ENCODE measurements around the gene TIE1. TPM values are rescaled to one million over a fixed set of nuclear protein-coding genes. Genes with fewer than 3 reads are reported as not detected.

Gene TIE1
- total RNA-seq, 3 donors from 2014 or later (not counting 1 experiment from before 2014, with no cell fraction given), result 4.5 to 10.7 (median 6.7) TPM

DNA sequence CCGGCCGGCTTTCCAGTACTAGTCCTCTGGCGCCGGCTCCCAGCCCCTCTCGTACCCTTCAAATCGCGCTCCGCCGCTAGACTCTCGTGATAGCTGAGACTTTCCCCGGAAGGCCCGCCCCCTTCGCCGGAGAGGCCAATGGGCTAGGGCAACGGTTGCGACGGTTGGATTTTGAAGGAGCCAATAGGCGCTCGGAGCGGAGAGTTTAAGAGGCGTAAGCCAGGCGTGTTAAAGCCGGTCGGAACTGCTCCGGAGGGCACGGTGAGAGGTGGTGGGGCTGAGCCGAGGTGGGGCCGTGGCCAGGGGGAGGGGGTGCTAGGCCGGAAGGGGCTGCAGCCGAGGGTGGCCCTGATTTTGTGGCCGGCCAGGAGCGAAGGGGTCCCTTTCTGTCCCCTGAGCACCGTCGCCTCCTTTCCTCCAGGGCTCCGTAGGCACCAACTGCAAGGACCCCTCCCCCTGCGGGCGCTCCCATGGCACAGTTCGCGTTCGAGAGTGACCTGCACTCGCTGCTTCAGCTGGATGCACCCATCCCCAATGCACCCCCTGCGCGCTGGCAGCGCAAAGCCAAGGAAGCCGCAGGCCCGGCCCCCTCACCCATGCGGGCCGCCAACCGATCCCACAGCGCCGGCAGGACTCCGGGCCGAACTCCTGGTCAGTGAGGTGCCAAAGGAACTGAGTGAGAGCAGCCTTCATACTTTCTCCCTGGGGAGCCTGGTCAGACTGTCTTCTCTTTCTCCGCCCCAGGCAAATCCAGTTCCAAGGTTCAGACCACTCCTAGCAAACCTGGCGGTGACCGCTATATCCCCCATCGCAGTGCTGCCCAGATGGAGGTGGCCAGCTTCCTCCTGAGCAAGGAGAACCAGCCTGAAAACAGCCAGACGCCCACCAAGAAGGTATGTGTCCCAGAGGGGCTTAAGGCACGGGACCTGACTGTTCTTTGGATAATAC is 58.2 kb downstream of the TIE1 start, which contains the start of gene CDC20:
Gene CDC20, plus strand, starts transcription at position 236 of the 948 bp plus-strand sequence. Its CDS starts 235 bp downstream, at position 471.
- intact Hi-C loops (cut with micrococcal nuclease), result loop anchor here (1.0 to 2.0 kb wide), 2 partner anchors 9 to 132 kb away; partner anchors contain the start of gene ELOVL1
- Histone ChIP-seq H3K4me1 (ENCODE audit: control insufficient read depth, insufficient read depth, low read length) (peaks cover 24% of the 10 kb centered on the region), H3K27me3 (ENCODE audit: control insufficient read depth, insufficient read depth, low read length) (no peaks in the 10 kb centered on the region), H3K4me3 (ENCODE audit: low read length) (peak within 1 kb of the TSS; percentile 62), H3K9me3 (ENCODE audit: control insufficient read depth, insufficient read depth, low read length) (no peaks in the 10 kb centered on the region), H3K27ac (ENCODE audit: low read length) (peak within 1 kb of the TSS; percentile 53), H3K36me3 (ENCODE audit: control insufficient read depth, insufficient read depth, low read length) (peaks cover 26% of the 10 kb centered on the region)
- peak; percentile 95 to 96 for DNase-seq
- peak; percentile 98 to 99 (median 98) for ATAC-seq
- Mint-ChIP-seq H3K27ac (peak within 1 kb of the TSS; percentile 62 to 81), H3K4me1 (peaks cover 10 to 33% of the 10 kb centered on the region in 2 donors), H3K9me3 (no peaks in the 10 kb centered on the region), H3K36me3 (no peaks in the 10 kb centered on the region), H3K4me3 (peak within 1 kb of the TSS; percentile 92), H3K27me3 (ENCODE audit: low read depth in 2 of 2) (no peaks in the 10 kb centered on the region)
- WGBS (ENCODE audit: insufficient coverage), result 5% methylated on average over 59 of the region's 59 CpGs
- TF ChIP-seq, protein P1, sequence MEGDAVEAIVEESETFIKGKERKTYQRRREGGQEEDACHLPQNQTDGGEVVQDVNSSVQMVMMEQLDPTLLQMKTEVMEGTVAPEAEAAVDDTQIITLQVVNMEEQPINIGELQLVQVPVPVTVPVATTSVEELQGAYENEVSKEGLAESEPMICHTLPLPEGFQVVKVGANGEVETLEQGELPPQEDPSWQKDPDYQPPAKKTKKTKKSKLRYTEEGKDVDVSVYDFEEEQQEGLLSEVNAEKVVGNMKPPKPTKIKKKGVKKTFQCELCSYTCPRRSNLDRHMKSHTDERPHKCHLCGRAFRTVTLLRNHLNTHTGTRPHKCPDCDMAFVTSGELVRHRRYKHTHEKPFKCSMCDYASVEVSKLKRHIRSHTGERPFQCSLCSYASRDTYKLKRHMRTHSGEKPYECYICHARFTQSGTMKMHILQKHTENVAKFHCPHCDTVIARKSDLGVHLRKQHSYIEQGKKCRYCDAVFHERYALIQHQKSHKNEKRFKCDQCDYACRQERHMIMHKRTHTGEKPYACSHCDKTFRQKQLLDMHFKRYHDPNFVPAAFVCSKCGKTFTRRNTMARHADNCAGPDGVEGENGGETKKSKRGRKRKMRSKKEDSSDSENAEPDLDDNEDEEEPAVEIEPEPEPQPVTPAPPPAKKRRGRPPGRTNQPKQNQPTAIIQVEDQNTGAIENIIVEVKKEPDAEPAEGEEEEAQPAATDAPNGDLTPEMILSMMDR (IDR thresholded peaks at IDR 0.05), result no peak

- peak overlapping the region in 1 of 2 donors; percentile 31 for H3K27ac Mint-ChIP-seq
- Histone ChIP-seq H3K36me3 (ENCODE audit: control insufficient read depth, insufficient read depth, low read length) (peaks cover 33% of the 10 kb centered on the region), H3K9me3 (ENCODE audit: control insufficient read depth, insufficient read depth, low read length) (no peaks in the 10 kb centered on the region), H3K4me3 (ENCODE audit: low read length) (no peak overlapping the region), H3K27me3 (ENCODE audit: control insufficient read depth, insufficient read depth, low read length) (no peaks in the 10 kb centered on the region), H3K4me1 (ENCODE audit: control insufficient read depth, insufficient read depth, low read length) (peaks cover 24% of the 10 kb centered on the region), H3K27ac (ENCODE audit: low read length) (no peak overlapping the region)
- WGBS (ENCODE audit: insufficient coverage), result 61% methylated on average over 11 of the region's 11 CpGs
- TF ChIP-seq, protein P1 (IDR thresholded peaks at IDR 0.05), result no peak
- no peaks in the 10 kb centered on the region for H3K9me3 Mint-ChIP-seq
- H3K27me3 Mint-ChIP-seq (ENCODE audit: low read depth in 2 of 2), result no peaks in the 10 kb centered on the region
- H3K36me3 Mint-ChIP-seq, result no peaks in the 10 kb centered on the region
- H3K4me1 Mint-ChIP-seq, result peaks cover 14 to 40% of the 10 kb centered on the region in 2 donors
- no peak for DNase-seq
- intact Hi-C loops (cut with micrococcal nuclease), result loop anchor here (2.0 kb wide), 1 partner anchor 133 kb away; no protein-coding TSS in a partner anchor
- peak overlapping the region; percentile 92 for H3K4me3 Mint-ChIP-seq
- ATAC-seq, result no peak
Observed at GRCh38 chr1:43359696-43360095, 58.9 kb downstream of the TIE1 start.

DNA sequence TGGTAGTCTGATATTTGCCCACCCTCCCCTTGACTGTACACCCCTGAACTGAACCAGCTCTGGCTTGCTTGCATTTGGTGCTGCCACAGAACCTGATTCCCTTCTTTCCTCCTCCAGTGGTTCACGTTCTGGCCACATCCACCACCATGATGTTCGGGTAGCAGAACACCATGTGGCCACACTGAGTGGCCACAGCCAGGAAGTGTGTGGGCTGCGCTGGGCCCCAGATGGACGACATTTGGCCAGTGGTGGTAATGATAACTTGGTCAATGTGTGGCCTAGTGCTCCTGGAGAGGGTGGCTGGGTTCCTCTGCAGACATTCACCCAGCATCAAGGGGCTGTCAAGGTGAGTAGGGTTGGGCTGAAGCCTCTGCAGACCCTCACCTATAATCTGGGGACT is 59.8 kb downstream of the TIE1 start:
- H3K4me1 Mint-ChIP-seq, result peaks cover 23 to 48% of the 10 kb centered on the region in 2 donors
- H3K27me3 ChIP-seq (ENCODE audit: control insufficient read depth, insufficient read depth, low read length), result no peaks in the 10 kb centered on the region
- WGBS (ENCODE audit: insufficient coverage), result 36% methylated on average over 4 of the region's 4 CpGs
- no peaks in the 10 kb centered on the region for H3K36me3 Mint-ChIP-seq
- ATAC-seq (no peak), DNase-seq (no peak)
- H3K4me3 ChIP-seq (ENCODE audit: low read length), result no peak overlapping the region
- peaks cover 24% of the 10 kb centered on the region for H3K4me1 ChIP-seq (ENCODE audit: control insufficient read depth, insufficient read depth, low read length)
- H3K9me3 ChIP-seq (ENCODE audit: control insufficient read depth, insufficient read depth, low read length), result no peaks in the 10 kb centered on the region
- H3K27ac Mint-ChIP-seq, result no peak overlapping the region
- no peak overlapping the region for H3K27ac ChIP-seq (ENCODE audit: low read length)
- no peaks in the 10 kb centered on the region for H3K9me3 Mint-ChIP-seq
- TF ChIP-seq, protein P1 (IDR thresholded peaks at IDR 0.05), result no peak
- intact Hi-C loops (cut with micrococcal nuclease), result no loop called here
- peak overlapping the region; percentile 47 for H3K4me3 Mint-ChIP-seq
- H3K27me3 Mint-ChIP-seq (ENCODE audit: low read depth in 2 of 2), result no peaks in the 10 kb centered on the region
- H3K36me3 ChIP-seq (ENCODE audit: control insufficient read depth, insufficient read depth, low read length), result peaks cover 41% of the 10 kb centered on the region

All from natural killer cell (primary cell).